Measurements from ENCODE around the gene KRTAP5-5. TPM values are rescaled to one million over a fixed set of nuclear protein-coding genes. Genes with fewer than 3 reads are reported as not detected.
A peak's percentile ranks its signal among the peaks of the same experiment; 100 is the strongest.
"Not testable (repeated sequence)": the region's sequence is repeated elsewhere in the genome, so short reads cannot be mapped to it uniquely, and the experiment has no call there.

Gene KRTAP5-5
- total RNA-seq (not detected), polyA plus RNA-seq (not detected)
- long read RNA-seq, donor 1: 0 reads
- long read RNA-seq, donor 2: 0 reads
- long read RNA-seq, donor 3: 0 reads
- long read RNA-seq, donor 4: 0 reads
- long read RNA-seq, donor 5: 0 reads
- long read RNA-seq, donor 6: 0 reads
- long read RNA-seq, donor 7: 0 reads
- long read RNA-seq, donor 8: 0 reads
- long read RNA-seq, donor 9: 0 reads
- long read RNA-seq, donor 10: 0 reads

- Histone ChIP-seq H3K27me3 (peaks cover 0 to 87% (median 37%) of the 10 kb centered on the region in 3 donors), H3K36me3 (no peaks in the 10 kb centered on the region), H3K4me1 (peaks cover 0 to 9% (median 3%) of the 10 kb centered on the region in 4 donors), H3K4me3 (no peak within 1 kb of the TSS), H3K9me3 (no peaks in the 10 kb centered on the region), H3K27ac (no peak within 1 kb of the TSS)
- WGBS, 5 donors: 67 to 76% (median 71%) methylated on average over 16 to 25 of the region's 26 CpGs
- DNase-seq: no peak
- intact Hi-C loops (cut with DNase I; ENCODE audit: low total_unique reads): no loop called here
- TF ChIP-seq CTCF (IDR thresholded peaks at IDR 0.05): no peak
Measured at GRCh38 chr11:1629326-1630185, at the start of gene KRTAP5-5. TSS of gene KRTAP5-5 (plus strand) at chr11:1629775. CDS start at chr11:1629841, 66 bp downstream.

DNA sequence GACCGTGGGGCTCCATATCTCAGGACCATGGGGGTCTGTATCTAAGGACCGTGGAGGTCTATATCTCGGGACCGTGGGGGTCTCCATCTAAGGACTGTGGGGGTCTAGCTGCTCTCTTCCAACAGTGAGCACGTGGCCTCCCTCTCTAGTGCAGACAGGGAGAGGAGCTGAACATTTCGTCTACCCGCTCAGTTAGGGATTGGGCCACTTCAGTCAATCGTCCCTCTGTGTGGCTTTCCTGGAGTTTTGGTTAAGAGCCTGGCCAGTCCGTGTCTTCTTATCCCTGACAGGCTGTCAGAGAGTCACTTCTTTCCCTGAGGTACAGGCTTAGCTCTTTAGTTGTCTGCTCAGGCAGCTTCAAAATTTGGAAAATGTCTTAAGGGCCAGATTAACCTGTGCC is 47.6 kb upstream of the KRTAP5-5 start:
- Histone ChIP-seq H3K36me3 (no peaks in the 10 kb centered on the region), H3K9me3 (peaks cover 0 to 10% (median 8%) of the 10 kb centered on the region in 4 donors), H3K4me1 (no peaks in the 10 kb centered on the region), H3K27ac (no peak overlapping the region), H3K27me3 (peaks cover 0 to 36% (median 0%) of the 10 kb centered on the region in 3 donors), H3K4me3 (no peak overlapping the region)
- intact Hi-C loops (cut with DNase I; ENCODE audit: low total_unique reads): no loop called here
- WGBS, 5 donors: 86 to 92% (median 87%) methylated on average over 9 of the region's 9 CpGs
- TF ChIP-seq POLR2A (IDR thresholded peaks at IDR 0.05): no peak
- no peak for TF ChIP-seq EP300 (IDR thresholded peaks at IDR 0.05)
- no peak for TF ChIP-seq CTCF (IDR thresholded peaks at IDR 0.05)
- no peak for TF ChIP-seq POLR2AphosphoS5 (IDR thresholded peaks at IDR 0.05)
- DNase-seq: no peak

GRCh38 chr11:1582909-1583308 is 46.7 kb upstream of the KRTAP5-5 start:
- H3K27me3 ChIP-seq: peaks cover 0 to 36% (median 0%) of the 10 kb centered on the region in 3 donors
- H3K36me3 ChIP-seq; DNase-seq; intact Hi-C loops (cut with DNase I; ENCODE audit: low total_unique reads); H3K9me3 ChIP-seq; H3K4me1 ChIP-seq; H3K27ac ChIP-seq; H3K4me3 ChIP-seq: not testable (repeated sequence)
- WGBS, 5 donors: 72 to 74% (median 73%) methylated on average over 2 of the region's 2 CpGs

- intact Hi-C loops (cut with DNase I; ENCODE audit: low total_unique reads); H3K9me3 ChIP-seq; H3K4me1 ChIP-seq; DNase-seq; H3K36me3 ChIP-seq; H3K4me3 ChIP-seq; H3K27ac ChIP-seq: not testable (repeated sequence)
- WGBS, 5 donors: 60 to 82% (median 74%) methylated on average over 1 to 9 of the region's 9 CpGs
- peaks cover 0 to 35% (median 0%) of the 10 kb centered on the region in 3 donors for H3K27me3 ChIP-seq
Measured at GRCh38 chr11:1584661-1585370, 44.8 kb upstream of the KRTAP5-5 start, which contains the start of gene KRTAP5-1. TSS of gene KRTAP5-1 (minus strand) at chr11:1585283. CDS start at chr11:1585249, 34 bp downstream.

DNA sequence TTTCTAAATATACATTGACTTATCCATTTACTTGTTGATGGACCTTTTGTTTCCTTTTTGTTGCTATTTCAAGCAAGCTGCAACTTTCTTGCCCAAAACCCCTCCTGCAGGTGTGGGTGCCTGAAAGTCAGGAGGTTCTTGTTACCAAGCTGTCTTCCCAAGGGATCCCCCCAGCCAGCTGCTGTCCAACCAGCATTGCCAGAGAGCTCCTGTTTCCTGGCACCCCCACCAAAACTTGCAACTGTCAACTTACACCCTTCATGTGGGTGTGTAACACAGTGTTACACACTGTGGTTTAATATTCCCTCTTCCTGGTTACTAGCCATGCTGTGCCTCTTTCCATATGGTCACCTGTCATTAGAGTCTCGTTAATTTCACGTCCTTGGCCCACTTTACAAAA is 42.9 kb upstream of the KRTAP5-5 start:
- WGBS, 5 donors: 62 to 88% (median 84%) methylated on average over 2 of the region's 2 CpGs
- no peaks in the 10 kb centered on the region for H3K9me3 ChIP-seq
- no peak for TF ChIP-seq POLR2A (IDR thresholded peaks at IDR 0.05)
- no peak for TF ChIP-seq EP300 (IDR thresholded peaks at IDR 0.05)

GRCh38 chr11:1589191-1589963 is 40.2 kb upstream of the KRTAP5-5 start:
- H3K36me3 ChIP-seq; H3K9me3 ChIP-seq; H3K4me1 ChIP-seq; H3K4me3 ChIP-seq; intact Hi-C loops (cut with DNase I; ENCODE audit: low total_unique reads): not testable (repeated sequence)
- WGBS, 5 donors: 34 to 46% (median 42%) methylated on average over 7 to 8 of the region's 10 CpGs
- DNase-seq: peak in 1 of 2 donors; percentile 25
- H3K27me3 ChIP-seq: peaks cover 0 to 53% (median 0%) of the 10 kb centered on the region in 3 donors
- H3K27ac ChIP-seq: peak overlapping the region in 1 of 5 donors; percentile 32

More for the DNA sequence above, 42.9 kb upstream of the KRTAP5-5 start:
- H3K4me1 ChIP-seq: peaks cover 0 to 6% (median 0%) of the 10 kb centered on the region in 4 donors
- H3K27ac ChIP-seq: no peak overlapping the region
- no peak overlapping the region for H3K4me3 ChIP-seq
- H3K36me3 ChIP-seq: no peaks in the 10 kb centered on the region
- intact Hi-C loops (cut with DNase I; ENCODE audit: low total_unique reads): no loop called here
- DNase-seq: no peak
- H3K27me3 ChIP-seq: peaks cover 0 to 41% (median 0%) of the 10 kb centered on the region in 3 donors
